Brain pericyte (primary cell): Measurements from ENCODE around the gene GATAD2B.
"Not testable (repeated sequence)": the region's sequence is repeated elsewhere in the genome, so short reads cannot be mapped to it uniquely, and the experiment has no call there.

Experiments
- DNase-seq: peaks from one replicate; pipeline ENCODE4 v3.0.0-alpha.2; 2012; ENCODE audit warnings: low read depth, low spot score

GATAD2B gene

GRCh38 chr1:153795934-153796785, 126.6 kb downstream of the GATAD2B start:
- DNase-seq = no peak

GRCh38 chr1:153795330-153795837, 127.4 kb downstream of the GATAD2B start:
- DNase-seq = no peak

DNA sequence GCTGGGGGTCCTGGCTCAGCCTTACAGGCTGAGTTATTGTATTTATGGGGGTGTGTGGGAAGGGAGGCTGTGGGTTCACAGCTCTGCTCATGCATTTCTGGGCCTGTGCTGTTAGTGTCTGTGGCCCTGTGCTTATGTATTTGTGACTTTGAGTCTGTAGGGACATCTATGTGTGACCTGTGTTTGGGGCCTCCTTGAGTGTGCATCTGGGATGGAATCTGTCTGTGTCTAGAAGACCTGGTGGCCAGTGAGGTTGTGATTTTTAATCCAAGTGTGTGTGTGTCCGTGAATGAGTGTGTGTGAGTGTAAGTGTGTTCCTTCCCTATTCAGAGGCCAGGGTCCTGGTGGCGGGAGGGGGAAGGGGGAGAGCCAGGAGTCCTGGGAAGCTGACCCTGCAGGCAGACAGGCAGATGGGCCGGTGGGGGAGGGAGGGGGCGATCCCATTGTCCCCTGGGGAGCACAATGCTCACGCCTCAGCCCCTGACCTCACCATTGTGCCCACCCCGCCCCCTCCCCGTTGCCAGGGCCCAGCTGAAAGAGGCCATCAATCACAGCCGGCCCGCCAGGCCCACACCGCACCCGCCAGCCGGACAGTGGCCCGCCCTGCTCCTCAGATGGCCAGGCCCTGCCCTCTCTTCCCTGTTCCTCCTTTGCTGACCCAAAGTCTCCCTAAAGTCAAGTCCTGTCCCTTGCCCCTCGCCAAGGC, 128.0 kb downstream of the GATAD2B start:
- no peak for DNase-seq

DNA sequence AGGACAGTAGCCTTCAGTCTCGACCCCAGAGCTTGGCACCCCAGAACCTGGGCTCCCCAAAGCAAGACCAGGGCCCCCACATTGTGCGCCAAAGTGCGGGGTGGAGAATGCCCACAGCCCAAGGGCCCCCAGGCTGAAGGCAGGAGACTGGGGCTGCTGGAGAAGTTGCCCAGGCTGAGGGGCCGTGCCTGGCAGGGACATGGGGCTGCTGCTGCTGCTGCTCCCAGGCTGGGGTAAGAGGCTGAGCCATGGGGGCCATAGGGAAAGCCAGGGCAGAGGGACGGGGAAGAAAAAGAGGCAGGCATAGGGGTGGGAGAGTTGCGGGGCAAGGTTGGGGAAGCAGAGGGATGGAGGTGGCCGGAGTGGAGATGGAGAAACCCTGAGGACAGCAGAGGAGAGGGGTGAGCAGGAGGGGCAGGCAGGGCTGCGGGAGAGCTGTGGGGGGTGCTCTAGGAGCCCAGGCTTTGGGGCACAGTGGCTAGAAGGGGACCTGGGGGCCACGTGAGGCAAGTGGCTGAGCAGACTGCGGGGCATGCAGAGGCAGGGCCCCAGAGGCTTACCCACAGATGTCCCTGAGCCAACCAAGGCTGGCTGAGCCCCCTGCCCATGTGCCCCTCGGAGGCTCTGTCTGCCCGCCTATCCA, 128.7 kb downstream of the GATAD2B start:
- no peak for DNase-seq

GRCh38 chr1:153793261-153793972, 129.4 kb downstream of the GATAD2B start:
- DNase-seq = no peak

DNA sequence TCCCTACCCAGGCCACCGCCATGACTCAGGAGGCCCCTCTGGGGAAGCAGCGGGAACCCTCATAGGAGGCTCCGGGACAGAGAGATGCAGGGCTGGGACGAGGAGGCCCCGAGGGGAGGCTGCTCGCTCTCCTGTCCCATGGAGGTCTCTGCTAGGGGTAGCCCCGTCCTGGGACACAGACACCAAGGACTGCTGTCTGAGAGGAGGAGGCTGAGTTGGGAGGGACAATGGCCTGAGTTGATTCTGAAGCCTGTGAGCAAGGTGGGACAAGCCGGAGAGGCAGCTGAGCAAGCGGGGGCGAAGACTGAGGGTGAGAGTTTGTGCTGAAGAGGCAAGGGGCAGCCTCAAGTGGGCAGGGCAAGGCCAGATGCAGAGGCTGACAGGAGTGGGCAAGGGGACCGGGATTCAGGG, 130.1 kb downstream of the GATAD2B start:
- no peak for DNase-seq

GRCh38 chr1:153791648-153792253, 131.0 kb downstream of the GATAD2B start:
- DNase-seq = no peak

DNA sequence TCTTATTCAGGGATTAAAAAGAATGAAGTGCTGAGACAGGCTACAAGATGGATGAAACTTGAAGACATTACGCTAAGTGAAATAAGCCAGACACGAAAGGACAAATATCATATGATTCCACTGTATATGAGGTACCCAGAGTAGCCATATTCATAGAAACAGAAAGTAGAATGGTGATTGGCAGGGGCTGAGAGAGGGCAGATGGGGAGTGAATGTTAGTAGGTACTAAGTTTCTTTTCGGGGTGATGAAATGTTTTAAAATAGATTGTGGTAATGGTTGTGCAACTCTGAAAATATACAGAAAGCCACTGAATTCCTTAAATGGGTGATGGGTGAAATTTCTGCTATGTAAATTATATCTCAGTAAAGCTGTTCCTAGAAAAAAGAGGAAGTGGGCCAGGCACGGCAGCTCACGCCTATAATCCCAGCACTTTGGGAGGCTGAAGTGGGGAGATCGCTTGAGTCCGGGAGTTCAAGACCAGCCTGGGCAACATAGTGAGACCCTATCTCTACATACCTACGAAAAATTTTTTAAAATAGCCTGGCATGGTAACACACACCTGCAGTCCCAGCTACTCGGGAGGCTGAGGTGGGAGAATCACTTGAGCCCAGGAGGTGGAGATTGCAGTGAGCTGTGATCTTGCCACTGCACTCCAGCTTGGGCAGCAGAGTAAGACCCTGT, 131.7 kb downstream of the GATAD2B start:
- no peak for DNase-seq

- DNase-seq = no peak
Observed at GRCh38 chr1:153790313-153790965, 132.3 kb downstream of the GATAD2B start.

DNA sequence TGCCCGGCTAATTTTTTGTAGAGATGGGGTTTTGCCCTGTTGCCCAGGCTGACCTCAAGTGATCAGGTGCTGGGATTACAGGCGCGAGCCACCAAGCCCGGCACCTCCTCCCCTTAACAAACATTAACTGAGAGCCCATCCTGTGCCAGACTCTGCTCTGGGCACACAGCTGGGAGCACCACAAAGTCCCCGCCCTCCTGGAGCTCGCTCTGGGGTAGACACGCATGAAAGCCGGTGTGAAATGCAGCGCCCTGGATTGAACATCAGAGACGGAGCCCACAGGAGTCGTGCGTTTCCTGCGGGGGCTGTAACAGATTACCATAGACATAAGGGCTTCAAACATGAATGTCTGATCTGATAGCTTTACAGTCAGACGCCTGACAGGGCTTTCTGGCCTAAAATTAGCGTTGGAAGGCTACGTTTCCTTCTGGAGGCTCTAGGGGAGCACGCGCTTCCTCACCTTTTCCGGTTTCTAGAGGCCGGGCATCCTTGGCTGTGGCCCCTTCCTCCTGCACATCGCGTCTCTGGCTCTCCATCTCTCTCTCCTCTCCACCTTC, 133.2 kb downstream of the GATAD2B start:
- no peak for DNase-seq

DNA sequence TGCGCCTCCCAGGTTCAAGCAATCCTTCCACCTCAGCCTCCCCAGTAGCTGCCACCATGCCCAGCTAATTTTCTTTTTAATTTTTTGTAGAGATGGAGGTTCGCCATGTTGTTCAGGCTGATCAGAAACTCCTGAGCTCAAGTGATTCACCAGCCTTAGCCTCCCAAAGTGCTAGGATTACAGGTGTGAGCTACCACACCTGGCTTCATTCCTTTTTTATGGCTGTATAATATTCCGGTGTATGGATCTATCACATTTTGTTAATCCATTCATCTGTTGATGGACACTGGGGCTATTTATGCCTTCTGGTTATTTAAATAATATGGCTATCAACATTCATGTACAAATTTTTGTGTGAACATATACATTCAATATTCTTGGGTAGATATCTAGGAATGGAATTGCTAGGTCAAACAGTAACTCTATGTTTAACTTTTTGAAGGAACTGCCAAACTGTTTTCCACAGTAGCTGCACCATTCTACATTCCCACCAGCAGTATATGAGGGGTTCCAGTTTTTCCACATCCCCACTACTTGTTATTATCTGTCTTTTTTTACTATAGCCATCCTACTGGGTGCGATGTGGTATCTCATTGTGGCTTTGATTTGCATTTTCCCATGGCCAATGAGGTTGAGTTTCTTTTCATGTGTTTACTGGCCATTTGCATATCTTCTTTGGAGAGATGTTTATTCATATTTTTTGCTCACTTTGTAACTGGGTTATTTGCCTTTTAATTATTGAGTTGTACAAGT, 136.6 kb downstream of the GATAD2B start:
- no peak for DNase-seq

GRCh38 chr1:153783233-153784190, 139.3 kb downstream of the GATAD2B start:
- DNase-seq = peak; percentile 73

DNA sequence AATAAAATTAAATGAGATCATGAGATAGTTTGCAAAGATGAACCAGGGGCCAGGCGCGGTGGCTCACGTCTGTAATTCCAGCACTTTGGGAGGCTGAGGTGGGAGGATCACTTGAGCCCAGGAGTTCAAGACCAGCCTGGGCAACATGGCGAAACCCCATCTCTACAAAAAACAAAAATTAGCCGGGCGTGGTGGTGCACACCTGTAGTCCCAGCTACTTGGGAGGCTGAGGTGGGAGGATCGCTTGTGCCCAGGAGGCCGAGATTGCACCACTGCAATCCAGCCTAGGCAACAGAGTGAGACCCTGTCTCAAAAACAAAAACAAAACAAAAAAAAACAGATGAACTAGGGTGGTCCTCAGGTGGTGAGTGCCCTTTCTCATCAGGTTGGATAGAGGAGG, 140.1 kb downstream of the GATAD2B start:
- DNase-seq = not testable (repeated sequence)

GRCh38 chr1:153780551-153780950, 142.2 kb downstream of the GATAD2B start:
- DNase-seq = no peak

DNA sequence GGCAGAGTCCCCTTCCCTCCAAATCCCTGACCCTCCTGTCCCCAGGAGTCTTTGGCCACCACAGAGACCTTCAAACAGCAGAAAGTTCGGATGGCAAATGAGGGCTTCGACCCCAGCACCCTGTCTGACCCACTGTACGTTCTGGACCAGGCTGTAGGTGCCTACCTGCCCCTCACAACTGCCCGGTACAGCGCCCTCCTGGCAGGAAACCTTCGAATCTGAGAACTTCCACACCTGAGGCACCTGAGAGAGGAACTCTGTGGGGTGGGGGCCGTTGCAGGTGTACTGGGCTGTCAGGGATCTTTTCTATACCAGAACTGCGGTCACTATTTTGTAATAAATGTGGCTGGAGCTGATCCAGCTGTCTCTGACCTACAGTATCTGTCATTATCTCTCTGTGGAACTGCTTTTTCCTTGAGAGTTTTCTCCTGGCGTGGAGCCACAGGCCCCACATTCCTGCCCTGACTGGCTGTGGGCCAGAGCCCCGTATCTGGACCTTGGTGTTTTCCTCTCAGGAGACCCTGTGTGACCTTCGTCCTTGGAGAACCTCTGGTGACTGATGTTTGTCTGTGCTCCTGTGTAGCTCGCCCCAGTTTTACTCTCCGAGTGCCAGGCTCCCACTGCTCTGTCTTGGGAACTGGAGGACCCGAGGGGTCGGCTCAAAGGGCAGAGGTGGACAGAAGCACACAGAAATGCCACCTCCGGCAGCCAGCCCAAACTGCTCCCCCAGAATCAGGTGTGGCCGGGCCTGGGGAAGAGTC, 142.8 kb downstream of the GATAD2B start:
- no peak for DNase-seq

DNA sequence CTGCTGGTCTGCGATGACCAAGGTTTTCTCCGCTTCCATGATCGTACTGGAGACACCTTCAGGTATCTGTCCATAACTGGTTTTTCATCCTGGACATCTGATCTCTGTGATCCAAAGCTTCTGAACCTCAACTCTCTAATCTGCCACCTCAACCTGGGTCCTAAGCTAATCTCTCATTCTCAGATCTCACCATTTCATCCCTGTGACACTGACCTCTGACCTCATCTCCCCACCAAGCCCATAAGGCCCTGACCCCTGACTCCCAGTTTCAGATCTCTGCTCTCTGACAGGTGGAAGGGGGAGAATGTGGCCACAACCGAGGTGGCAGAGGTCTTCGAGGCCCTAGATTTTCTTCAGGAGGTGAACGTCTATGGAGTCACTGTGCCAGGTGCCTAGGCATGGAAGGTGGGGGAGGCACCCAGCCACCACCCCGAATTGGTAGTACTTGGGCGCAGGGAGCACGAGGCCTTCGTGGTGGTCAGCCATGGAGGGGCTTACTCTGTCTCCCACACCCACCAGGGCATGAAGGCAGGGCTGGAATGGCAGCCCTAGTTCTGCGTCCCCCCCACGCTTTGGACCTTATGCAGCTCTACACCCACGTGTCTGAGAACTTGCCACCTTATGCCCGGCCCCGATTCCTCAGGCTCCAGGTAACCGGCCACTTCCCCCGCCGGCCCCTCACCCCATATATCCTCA, 143.8 kb downstream of the GATAD2B start:
- no peak for DNase-seq
